H1 (cell line): ENCODE results near the gene FLT3. TPM values are rescaled to one million over a fixed set of nuclear protein-coding genes. Genes with fewer than 3 reads are reported as not detected.
"Not testable (repeated sequence)": the region's sequence is repeated elsewhere in the genome, so short reads cannot be mapped to it uniquely, and the experiment has no call there.

Experiments
- CTCF ChIA-PET: fragments of 300-600 bp; sonication (Branson Sonifier 250); formaldehyde crosslinking; loops from one replicate; lab custom pipeline; 2021; ENCODE audit not compliant: partially characterized antibody; lab: Charles Lee
- POLR2A ChIA-PET: fragments of 300-600 bp; sonication (Branson Sonifier 250); formaldehyde crosslinking; loops from one replicate; lab custom pipeline; 2021; ENCODE audit warnings: inconsistent platforms; ENCODE audit not compliant: partially characterized antibody; lab: Charles Lee
- DNase-seq, 2 experiments: peaks; one replicate each; pipeline versions ENCODE4 v3.0.0 to v3.0.0-alpha.2; 2010 to 2022; ENCODE audit warnings: low spot score in 2 of 2, low read depth in 1 of 2, mixed read lengths in 1 of 2
- FAIRE-seq: peaks from 2 replicates; lab custom pipeline; 2011; peaks lifted over from hg19 to GRCh38; lab: Jason Lieb, UNC
- H2AFZ ChIP-seq: 2 replicates; pipeline ENCODE4 v1.8.1; 2012; ENCODE audit warnings: low read length, inconsistent platforms
- H2AK5ac ChIP-seq: 2 replicates; pipeline ENCODE4 v1.6.1; 2013; ENCODE audit warnings: low read depth, low read length
- H2BK120ac ChIP-seq: replicated peaks from 2 replicates; pipeline ENCODE3; 2013; ENCODE audit warnings: low read depth, low read length, inconsistent platforms
- H2BK12ac ChIP-seq: 2 replicates; pipeline ENCODE4 v1.6.1; 2013; ENCODE audit warnings: low read depth, low read length
- H2BK15ac ChIP-seq: 2 replicates; pipeline ENCODE4 v1.6.1; 2013; ENCODE audit warnings: low read length
- H2BK20ac ChIP-seq: 2 replicates; pipeline ENCODE4 v1.6.1; 2013; ENCODE audit warnings: low read length
- H2BK5ac ChIP-seq: 2 replicates; pipeline ENCODE4 v1.6.1; 2013; ENCODE audit warnings: low read depth, low read length
- H3K14ac ChIP-seq: 2 replicates; pipeline ENCODE4 v1.6.1; 2013; ENCODE audit warnings: inconsistent platforms; ENCODE audit not compliant: insufficient read length
- H3K18ac ChIP-seq: 2 replicates; pipeline ENCODE4 v1.6.1; 2013; ENCODE audit warnings: low read length; ENCODE audit errors: extremely low read depth
- H3K23ac ChIP-seq: 2 replicates; pipeline ENCODE4 v1.6.1; 2013; ENCODE audit warnings: inconsistent platforms; ENCODE audit not compliant: insufficient read length
- H3K23me2 ChIP-seq: 2 replicates; pipeline ENCODE4 v1.6.1; 2013; ENCODE audit warnings: low read depth, low read length
- H3K27ac ChIP-seq: 2 replicates; pipeline ENCODE4 v1.6.1; 2011; ENCODE audit warnings: low read depth, low read length, inconsistent platforms
- H3K27me3 ChIP-seq, 4 experiments: replicated peaks in 1 of 4; 1 replicate in 1 of 4; 2 replicates in 3 of 4; pipeline versions ENCODE4 v1.6.1 to v1.8.1; 2011 to 2013; ENCODE audit warnings: low read length in 3 of 4, mild to moderate bottlenecking in 3 of 4, inconsistent platforms in 2 of 4, mixed read lengths in 2 of 4, moderate library complexity in 1 of 4; ENCODE audit not compliant: control insufficient read depth in 3 of 4, insufficient read depth in 3 of 4; ENCODE audit errors: extremely low read depth in 1 of 4
- H3K36me3 ChIP-seq, 4 experiments: 2 replicates each; pipeline versions ENCODE4 v1.6.1 to v1.8.1; 2011 to 2013; ENCODE audit warnings: mild to moderate bottlenecking in 4 of 4, low read length in 3 of 4, moderate library complexity in 2 of 4, control low read depth in 1 of 4, inconsistent platforms in 1 of 4; ENCODE audit not compliant: insufficient read depth in 4 of 4, control insufficient read depth in 2 of 4
- H3K4ac ChIP-seq: replicated peaks from 2 replicates; pipeline ENCODE3; 2013; ENCODE audit warnings: low read length, low read depth, mixed read lengths, inconsistent platforms; ENCODE audit not compliant: insufficient read length
- H3K4me1 ChIP-seq, 4 experiments: replicated peaks in 1 of 4; 1 replicate in 1 of 4; 2 replicates in 3 of 4; pipeline versions ENCODE4 v1.6.1 to v1.8.1; 2011 to 2013; ENCODE audit warnings: low read length in 3 of 4, inconsistent platforms in 2 of 4, mixed read lengths in 1 of 4; ENCODE audit not compliant: insufficient read depth in 4 of 4, control insufficient read depth in 3 of 4
- H3K4me2 ChIP-seq, 2 experiments: 2 replicates each; pipeline versions ENCODE4 v1.6.1 to v1.8.1; 2011 to 2013; ENCODE audit warnings: low read depth in 2 of 2, low read length in 2 of 2, control low read depth in 1 of 2, inconsistent platforms in 1 of 2, mild to moderate bottlenecking in 1 of 2; ENCODE audit not compliant: insufficient read depth in 1 of 2
- H3K4me3 ChIP-seq, 4 experiments: fragments of 200-600, 300-600 bp in 1 of 4; sonication (generic), shearing (Covaris generic), sonication (Bioruptor Twin) in 1 of 4; 2 replicates each; pipeline versions ENCODE4 v1.5.1 to v1.8.1; 2011 to 2016; ENCODE audit warnings: low read length in 4 of 4, low read depth in 3 of 4, control low read depth in 2 of 4, inconsistent platforms in 2 of 4, mild to moderate bottlenecking in 2 of 4, mixed read lengths in 1 of 4, moderate library complexity in 1 of 4; ENCODE audit not compliant: insufficient read depth in 2 of 4; ENCODE audit errors: extremely low read depth in 1 of 4
- H3K56ac ChIP-seq: replicated peaks from 2 replicates; pipeline ENCODE3; 2013; ENCODE audit warnings: low read depth, mild to moderate bottlenecking, mixed read lengths, low read length, inconsistent platforms; ENCODE audit not compliant: insufficient read length
- H3K79me1 ChIP-seq: 2 replicates; pipeline ENCODE4 v1.6.1; 2013; ENCODE audit warnings: low read depth, low read length, control low read depth
- H3K79me2 ChIP-seq, 2 experiments: 2 replicates each; pipeline versions ENCODE4 v1.6.1 to v1.8.1; 2012 to 2013; ENCODE audit warnings: low read length in 2 of 2, mild to moderate bottlenecking in 2 of 2, inconsistent platforms in 1 of 2; ENCODE audit not compliant: insufficient read depth in 2 of 2, control insufficient read depth in 1 of 2
- H3K9ac ChIP-seq, 4 experiments: replicated peaks in 1 of 4; 1 replicate in 1 of 4; 2 replicates in 3 of 4; pipeline versions ENCODE4 v1.6.1 to v1.8.1; 2011 to 2013; ENCODE audit warnings: low read depth in 3 of 4, low read length in 3 of 4, control low read depth in 2 of 4, mild to moderate bottlenecking in 2 of 4, moderate library complexity in 2 of 4, inconsistent platforms in 1 of 4; ENCODE audit errors: extremely low read depth in 1 of 4
- H3K9me3 ChIP-seq, 2 experiments: 2 replicates each; pipeline versions ENCODE4 v1.6.1 to v1.8.1; 2012 to 2013; ENCODE audit warnings: mild to moderate bottlenecking in 2 of 2, moderate library complexity in 2 of 2, control low read depth in 1 of 2, inconsistent platforms in 1 of 2, low read depth in 1 of 2, low read length in 1 of 2, mixed read lengths in 1 of 2; ENCODE audit not compliant: insufficient read depth in 2 of 2
- H4K20me1 ChIP-seq, 2 experiments: replicated peaks in 1 of 2; 2 replicates each; pipeline versions ENCODE3 to v1.8.1; 2011 to 2013; ENCODE audit warnings: inconsistent platforms in 2 of 2, low read length in 2 of 2, mild to moderate bottlenecking in 1 of 2; ENCODE audit not compliant: insufficient read depth in 2 of 2, control insufficient read depth in 1 of 2
- H4K5ac ChIP-seq: 2 replicates; pipeline ENCODE4 v1.6.1; 2013; ENCODE audit warnings: low read length, low read depth, mixed read lengths, inconsistent platforms; ENCODE audit not compliant: insufficient read length
- H4K8ac ChIP-seq: 2 replicates; pipeline ENCODE4 v1.8.0; 2013; ENCODE audit warnings: mild to moderate bottlenecking, moderate library complexity, low read length, inconsistent platforms; ENCODE audit not compliant: insufficient read depth; ENCODE audit errors: extremely low read depth
- H4K91ac ChIP-seq: replicated peaks from 2 replicates; pipeline ENCODE3; 2013; ENCODE audit warnings: low read length, mixed read lengths, inconsistent platforms; ENCODE audit not compliant: insufficient read length
- RNF2 ChIP-seq: fragments of 200-900, 300-1000 bp; sonication (generic); IDR thresholded peaks from 2 replicates; pipeline ENCODE4 v1.7.1; 2016; ENCODE audit warnings: borderline replicate concordance, low read depth, mild to moderate bottlenecking, antibody characterized with exemption, low read length; ENCODE audit not compliant: poor library complexity, severe bottlenecking; ENCODE audit errors: missing control alignments
- WGBS, 2 experiments: shearing (Covaris generic) in 1 of 2; methylation state at CpG; one replicate each; pipeline versions ENCODE4 v1.1.6 to v1.1.7; 2013 to 2015; ENCODE audit warnings: low lambda C conversion rate in 2 of 2, mixed read lengths in 2 of 2, inconsistent platforms in 1 of 2, low coverage in 1 of 2, missing lambda C conversion rate in 1 of 2; ENCODE audit not compliant: insufficient replicate concordance in 2 of 2, insufficient coverage in 1 of 2, insufficient read length in 1 of 2; ENCODE audit errors: extremely low coverage in 1 of 2, missing lambda C conversion rate in 1 of 2; 5-methylcytosine and 5-hydroxymethylcytosine counted together
- polyA plus RNA-seq, 7 experiments: library from polyadenylated mRNA; depleted of rRNA in 3 of 7; stranded (reverse) in 5 of 7; unstranded in 2 of 7; fragments of >200 nt in 5 of 7; fragments of 200-250 nt in 2 of 7; gene quantifications; 1 replicate in 5 of 7; 2 replicates in 1 of 7; 4 replicates in 1 of 7; pipeline versions ENCODE4 v1.2.1 to v1.2.3, GENCODE V29; 2011 to 2013; ENCODE audit warnings: missing spikeins in 2 of 7, mixed read lengths in 2 of 7
- total RNA-seq: library from RNA; stranded (reverse); fragmentation: NEBNext Ultra II Directional; extraction: Animal tissue kit (Norgen Biotek cat#: 25700); gene quantifications from 2 replicates; pipeline ENCODE4 v1.2.1, GENCODE V29; 2021

FLT3 gene
- total and polyA plus RNA-seq, 2 of the 8 experiments (the other 6 are each of a cell fraction or from before 2014, with no cell fraction given): 0.44 to 0.71 TPM

GRCh38 chr13:27964206-27964605 is 136.2 kb downstream of the FLT3 start:
- DNase-seq, H3K56ac ChIP-seq, H2AFZ ChIP-seq, H4K5ac ChIP-seq, H3K23me2 ChIP-seq, H3K36me3 ChIP-seq, H4K8ac ChIP-seq, H4K91ac ChIP-seq, H2BK120ac ChIP-seq, H3K79me1 ChIP-seq, H3K14ac ChIP-seq, H3K18ac ChIP-seq, H2BK20ac ChIP-seq: not testable (repeated sequence)
- Histone ChIP-seq H4K20me1 (peaks cover 21 to 39% of the 10 kb centered on the region in 2 experiments), H2BK12ac (0 out of 2 replicates have a peak overlapping the region, but pooled peaks have one; percentile 52), H3K4me1 (peaks cover 10 to 47% (median 29%) of the 10 kb centered on the region in 4 experiments; a peak in 6 of 7 replicates)
- TF ChIP-seq RNF2: peak; percentile 80
- TF ChIP-seq, all 59 proteins: peak for 1; not testable (repeated sequence) for 58
- 46% methylated on average over 13 of the region's 13 CpGs; no CpG with 5 or more reads in 1 of the 2 experiments for WGBS, 2 experiments
- not testable (repeated sequence) for H3K9me3 ChIP-seq, H2AK5ac ChIP-seq, H3K4me3 ChIP-seq, H3K4me2 ChIP-seq, H2BK5ac ChIP-seq, H3K4ac ChIP-seq, H3K9ac ChIP-seq, H3K23ac ChIP-seq, H3K27ac ChIP-seq, FAIRE-seq, H3K79me2 ChIP-seq, H2BK15ac ChIP-seq
- peaks cover 92 to 100% (median 98%) of the 10 kb centered on the region in 4 experiments for H3K27me3 ChIP-seq
- CTCF ChIA-PET: interaction anchor here (0.5 to 19.7 kb wide), 8 partner anchors 9 to 589 kb away, joined by 3 to 283 read pairs (median 6); partner anchors contain the start of genes CDX2 and URAD
- POLR2A ChIA-PET: interaction anchor here (5.6 kb wide), 1 partner anchor 14 kb away, joined by 31 read pairs; no protein-coding TSS in a partner anchor
